Heart left ventricle (tissue), 13 donors: ENCODE measurements around the gene AWAT2.

Source experiments
- CTCF ChIP-seq, 12 donors: fragments of 200-600 bp; sonication (generic) in 4 of 12; IDR thresholded peaks; one replicate each; pipeline versions ENCODE4 v1.5.0 to v1.8.0; 2018 to 2022; ENCODE audit warnings: antibody characterized with exemption in 12 of 12, mild to moderate bottlenecking in 5 of 12
- POLR2A ChIP-seq, 2 donors: fragments of 450-650 bp; IDR thresholded peaks; one replicate each; pipeline ENCODE4 v1.6.1; 2017; ENCODE audit warnings: antibody characterized with exemption in 2 of 2, mild to moderate bottlenecking in 2 of 2, moderate library complexity in 2 of 2
- donor health status: ischemic (EF 13 %, LVEDD 7.1; RV severe dilation, severe dysfunction).
- donor health status: DM: no; HTN: yes; CAD: no.
- donor health status: DM: no; HTN: no; CAD: no.
- donor health status: ischemic (EF 25% LVEDD 6.9; RV normal size, moderate dysfunction).
- donor health status: ischemic (EF 25% LVEDD 5.7; RV mildly dilated, moderate dysfunction).
- donor health status: ischemic (EF 35%, LVEDD 5.7; RV mildly dilated, moderate dysfunction).
- donor health status: nonischemic (EF 11% LVEDD 7.7; RV severe dilation, severe dysfunction).
- donor health status: DM: yes; HTN: yes; CAD: no.
- donor health status: PGD.
- donor health status: ischemic (EF 29% LVEDD 5.4; RV normal size, mild dysfunction).
- donor health status: nonischemic (EF 23%, LVEDD 6.1; RV moderate dilation, normal function).

- no peak for TF ChIP-seq CTCF (IDR thresholded peaks at IDR 0.05)
- TF ChIP-seq POLR2A (IDR thresholded peaks at IDR 0.05): no peak
Measured at GRCh38 chrX:70049925-70050324, at the start of gene AWAT2.
